ENCODE data around the gene GBF1.
A peak's percentile ranks its signal among the peaks of the same experiment; 100 is the strongest.

The GBF1 gene

GRCh38 chr10:102226542-102226870 lies 18.8 kb upstream of the GBF1 start:
- H3K4me3 ChIP-seq (ENCODE audit: low read depth, low read length), result no peak overlapping the region
- no peak for TF ChIP-seq CTCF (IDR thresholded peaks at IDR 0.05; ENCODE audit: borderline replicate concordance, insufficient read depth, low read depth, low read length)

- TF ChIP-seq CTCF (IDR thresholded peaks at IDR 0.05; ENCODE audit: borderline replicate concordance, insufficient read depth, low read depth, low read length), result no peak
- no peak overlapping the region for H3K4me3 ChIP-seq (ENCODE audit: low read depth, low read length)
Measured at GRCh38 chr10:102227050-102227449, 18.3 kb upstream of the GBF1 start.

- H3K4me3 ChIP-seq (ENCODE audit: low read depth, low read length), result no peak overlapping the region
Measured at GRCh38 chr10:102229810-102230263, 15.5 kb upstream of the GBF1 start.

GRCh38 chr10:102230264-102230860 lies 15.0 kb upstream of the GBF1 start:
- H3K4me3 ChIP-seq (ENCODE audit: low read depth, low read length), result peak overlapping the region; percentile 36
- TF ChIP-seq CTCF (IDR thresholded peaks at IDR 0.05; ENCODE audit: borderline replicate concordance, insufficient read depth, low read depth, low read length), result no peak

More at GRCh38 chr10:102229810-102230263, 15.5 kb upstream of the GBF1 start:
- TF ChIP-seq CTCF (IDR thresholded peaks at IDR 0.05; ENCODE audit: borderline replicate concordance, insufficient read depth, low read depth, low read length), result peak; percentile 98

- TF ChIP-seq CTCF (IDR thresholded peaks at IDR 0.05; ENCODE audit: borderline replicate concordance, insufficient read depth, low read depth, low read length), result peak; percentile 52; the same call in 1 of the 2 replicates
- peak overlapping the region; percentile 36 for H3K4me3 ChIP-seq (ENCODE audit: low read depth, low read length)
Measured at GRCh38 chr10:102230861-102231356, 14.4 kb upstream of the GBF1 start.

- TF ChIP-seq CTCF (IDR thresholded peaks at IDR 0.05; ENCODE audit: borderline replicate concordance, insufficient read depth, low read depth, low read length), result peak; percentile 91
- peak overlapping the region; percentile 36 for H3K4me3 ChIP-seq (ENCODE audit: low read depth, low read length)
Measured at GRCh38 chr10:102231357-102232318, 13.7 kb upstream of the GBF1 start.

Measured in GM12875 (cell line).